ENCODE measurements around the gene XPR1.
"Not testable (repeated sequence)": the region's sequence is repeated elsewhere in the genome, so short reads cannot be mapped to it uniquely, and the experiment has no call there.

The XPR1 gene

DNA sequence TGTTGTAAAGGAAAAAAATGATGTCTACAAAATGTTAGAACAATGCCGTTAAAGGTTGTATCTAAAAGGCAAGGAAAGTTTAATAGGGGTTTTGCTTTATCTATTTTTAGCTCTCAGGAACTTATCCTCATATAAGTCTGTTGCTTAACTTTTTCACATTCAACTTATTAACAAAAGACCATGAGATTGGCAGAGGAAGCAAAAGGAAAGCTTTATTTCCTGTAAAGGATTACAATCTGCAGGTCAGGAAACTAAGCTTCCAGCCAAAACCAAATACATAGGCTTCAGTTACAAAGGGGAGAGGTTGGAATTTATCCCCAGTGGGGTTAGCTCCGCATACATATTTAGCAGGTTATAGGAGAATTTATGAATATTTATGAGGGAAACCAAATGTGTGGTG is 222.2 kb downstream of the XPR1 start:
- no peak for DNase-seq
- H3K4me3 ChIP-seq (ENCODE audit: low read depth, low read length), result no peak overlapping the region
- no peaks in the 10 kb centered on the region for H3K9me3 ChIP-seq (ENCODE audit: severe bottlenecking)
- TF ChIP-seq, protein P1, sequence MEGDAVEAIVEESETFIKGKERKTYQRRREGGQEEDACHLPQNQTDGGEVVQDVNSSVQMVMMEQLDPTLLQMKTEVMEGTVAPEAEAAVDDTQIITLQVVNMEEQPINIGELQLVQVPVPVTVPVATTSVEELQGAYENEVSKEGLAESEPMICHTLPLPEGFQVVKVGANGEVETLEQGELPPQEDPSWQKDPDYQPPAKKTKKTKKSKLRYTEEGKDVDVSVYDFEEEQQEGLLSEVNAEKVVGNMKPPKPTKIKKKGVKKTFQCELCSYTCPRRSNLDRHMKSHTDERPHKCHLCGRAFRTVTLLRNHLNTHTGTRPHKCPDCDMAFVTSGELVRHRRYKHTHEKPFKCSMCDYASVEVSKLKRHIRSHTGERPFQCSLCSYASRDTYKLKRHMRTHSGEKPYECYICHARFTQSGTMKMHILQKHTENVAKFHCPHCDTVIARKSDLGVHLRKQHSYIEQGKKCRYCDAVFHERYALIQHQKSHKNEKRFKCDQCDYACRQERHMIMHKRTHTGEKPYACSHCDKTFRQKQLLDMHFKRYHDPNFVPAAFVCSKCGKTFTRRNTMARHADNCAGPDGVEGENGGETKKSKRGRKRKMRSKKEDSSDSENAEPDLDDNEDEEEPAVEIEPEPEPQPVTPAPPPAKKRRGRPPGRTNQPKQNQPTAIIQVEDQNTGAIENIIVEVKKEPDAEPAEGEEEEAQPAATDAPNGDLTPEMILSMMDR (IDR thresholded peaks at IDR 0.05; ENCODE audit: low read depth, low read length), result no peak
- no peaks in the 10 kb centered on the region for H3K36me3 ChIP-seq
- no peak overlapping the region for H3K27ac ChIP-seq
- H3K27me3 ChIP-seq (ENCODE audit: insufficient read depth, low read depth, severe bottlenecking), result no peaks in the 10 kb centered on the region

DNA sequence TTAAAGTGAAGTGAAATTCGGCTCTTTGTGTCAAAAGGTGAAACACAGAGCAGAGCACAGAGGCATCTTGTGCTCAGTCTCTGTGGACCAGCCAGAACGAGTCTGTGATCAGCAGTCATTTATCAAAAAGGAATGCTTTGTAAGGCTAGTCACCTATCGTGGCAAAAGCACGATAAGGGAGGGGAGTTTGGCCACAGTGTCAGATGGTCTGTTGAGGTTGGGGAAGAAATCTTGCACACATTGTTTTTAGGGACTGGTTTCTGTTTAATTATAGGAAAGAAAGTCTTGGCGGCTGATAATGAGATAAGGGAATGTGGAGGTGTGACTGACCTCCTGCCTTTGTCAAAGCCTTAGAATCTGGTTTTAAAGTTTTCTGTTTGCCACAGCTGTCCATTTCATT is 222.6 kb downstream of the XPR1 start:
- TF ChIP-seq, protein P1 (IDR thresholded peaks at IDR 0.05; ENCODE audit: low read depth, low read length), result no peak
- no peak for DNase-seq

DNA sequence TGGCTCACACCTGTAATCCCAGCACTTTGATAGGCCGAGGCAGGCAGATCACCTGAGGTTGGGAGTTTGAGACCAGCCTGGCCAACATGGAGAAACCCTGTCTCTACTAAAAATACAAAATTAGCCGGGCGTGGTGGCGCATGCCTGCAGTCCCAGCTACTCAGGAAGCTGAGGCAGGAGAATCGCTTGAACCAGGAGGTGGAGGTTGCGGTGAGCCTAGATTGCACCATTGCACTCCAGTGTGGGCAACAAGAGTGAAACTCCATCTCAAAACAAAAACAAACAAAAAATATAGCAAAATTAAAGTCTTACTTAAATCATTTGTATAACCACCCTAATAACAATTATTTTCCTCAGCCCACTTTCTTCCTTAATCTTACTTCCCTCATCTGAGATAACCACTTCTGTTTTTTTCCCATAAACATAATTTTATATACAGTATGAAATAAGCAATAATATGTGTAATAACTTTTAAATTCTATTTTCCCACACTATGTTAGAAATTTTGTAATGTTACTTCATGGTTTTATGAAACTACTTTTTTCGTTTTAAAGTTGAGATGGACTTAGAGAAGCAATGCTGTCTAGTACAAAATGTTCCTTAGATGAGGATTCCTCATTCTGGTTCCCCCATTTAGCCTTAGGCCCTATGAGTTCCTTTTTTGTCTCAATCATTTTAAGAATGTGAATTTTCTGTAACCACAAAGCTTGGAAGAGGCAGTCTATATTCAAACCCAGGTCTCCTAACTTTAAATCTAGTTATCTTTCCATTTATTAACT is 226.3 kb downstream of the XPR1 start:
- H3K27ac ChIP-seq; H3K4me3 ChIP-seq (ENCODE audit: low read depth, low read length); H3K27me3 ChIP-seq (ENCODE audit: insufficient read depth, low read depth, severe bottlenecking); H3K36me3 ChIP-seq; H3K9me3 ChIP-seq (ENCODE audit: severe bottlenecking); DNase-seq: not testable (repeated sequence)

More for the DNA sequence above, 222.6 kb downstream of the XPR1 start:
- Histone ChIP-seq H3K36me3 (no peaks in the 10 kb centered on the region), H3K9me3 (ENCODE audit: severe bottlenecking) (no peaks in the 10 kb centered on the region), H3K4me3 (ENCODE audit: low read depth, low read length) (no peak overlapping the region), H3K27ac (no peak overlapping the region), H3K27me3 (ENCODE audit: insufficient read depth, low read depth, severe bottlenecking) (no peaks in the 10 kb centered on the region)

DNA sequence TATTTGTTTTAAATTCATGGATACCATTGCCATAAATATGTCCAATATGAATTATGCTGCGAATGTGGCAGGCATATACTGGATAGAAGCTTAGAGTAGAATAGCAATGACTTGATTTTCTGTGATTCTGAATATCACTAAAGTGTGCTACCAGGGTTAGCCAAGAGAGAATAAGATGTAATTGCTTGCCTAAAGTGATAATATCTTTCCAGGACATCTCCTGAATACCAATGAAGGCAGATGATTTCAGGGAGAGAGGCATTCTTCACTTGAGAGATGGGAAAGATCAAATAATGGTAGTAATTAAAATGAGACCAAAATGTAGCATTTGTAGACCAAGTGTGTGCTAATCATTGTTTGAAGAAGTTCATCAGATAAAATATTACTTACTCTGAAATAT is 227.5 kb downstream of the XPR1 start:
- H3K9me3 ChIP-seq (ENCODE audit: severe bottlenecking), result no peaks in the 10 kb centered on the region
- H3K27ac ChIP-seq, result no peak overlapping the region
- DNase-seq, result no peak
- TF ChIP-seq, protein P1 (IDR thresholded peaks at IDR 0.05; ENCODE audit: low read depth, low read length), result no peak
- no peak overlapping the region for H3K4me3 ChIP-seq (ENCODE audit: low read depth, low read length)
- no peaks in the 10 kb centered on the region for H3K27me3 ChIP-seq (ENCODE audit: insufficient read depth, low read depth, severe bottlenecking)
- no peaks in the 10 kb centered on the region for H3K36me3 ChIP-seq

DNA sequence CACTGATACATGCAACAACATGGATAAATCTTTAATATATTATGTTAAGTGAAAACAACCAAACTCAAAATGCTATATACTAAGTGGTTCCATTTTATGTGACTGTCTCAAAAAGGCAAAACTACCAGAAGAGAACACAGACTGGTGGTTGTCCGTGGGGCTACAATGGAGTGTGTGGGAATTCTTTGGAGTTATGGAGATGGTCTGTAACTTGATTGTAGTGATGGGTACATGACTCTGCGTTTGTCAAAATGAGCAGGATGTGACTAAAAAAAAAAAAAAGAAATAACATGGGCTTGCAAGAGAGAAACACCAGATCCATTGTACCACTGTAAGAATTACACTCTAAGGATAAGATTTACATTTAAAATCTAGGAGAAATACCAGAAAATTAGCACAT is 228.7 kb downstream of the XPR1 start:
- H3K9me3 ChIP-seq (ENCODE audit: severe bottlenecking), result no peaks in the 10 kb centered on the region
- no peak for DNase-seq
- no peaks in the 10 kb centered on the region for H3K27me3 ChIP-seq (ENCODE audit: insufficient read depth, low read depth, severe bottlenecking)
- no peak overlapping the region for H3K4me3 ChIP-seq (ENCODE audit: low read depth, low read length)
- H3K27ac ChIP-seq, result no peak overlapping the region
- TF ChIP-seq, protein P1 (IDR thresholded peaks at IDR 0.05; ENCODE audit: low read depth, low read length), result no peak
- no peaks in the 10 kb centered on the region for H3K36me3 ChIP-seq

DNA sequence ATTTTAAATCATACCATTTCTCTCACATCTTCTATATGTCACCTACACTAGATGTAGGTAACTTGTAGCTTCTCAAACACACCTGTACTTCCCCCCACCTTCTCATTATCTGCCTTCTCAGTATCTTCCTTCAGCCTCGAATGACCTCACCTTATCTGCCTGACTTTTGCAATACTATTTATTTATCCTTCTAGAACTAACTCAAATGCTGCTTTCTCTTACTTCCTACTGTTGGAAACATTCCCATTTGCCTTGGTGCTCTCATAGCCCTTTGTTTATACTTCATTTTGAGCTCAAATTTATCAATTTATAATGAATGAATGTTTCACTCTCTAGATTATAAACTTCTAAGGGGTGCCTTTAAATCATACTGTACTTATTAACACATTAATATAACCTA is 230.5 kb downstream of the XPR1 start:
- no peak for DNase-seq

More for the DNA sequence above, 230.5 kb downstream of the XPR1 start:
- TF ChIP-seq, protein P1 (IDR thresholded peaks at IDR 0.05; ENCODE audit: low read depth, low read length), result no peak
- no peak overlapping the region for H3K4me3 ChIP-seq (ENCODE audit: low read depth, low read length)
- no peaks in the 10 kb centered on the region for H3K36me3 ChIP-seq
- no peak overlapping the region for H3K27ac ChIP-seq
- no peaks in the 10 kb centered on the region for H3K9me3 ChIP-seq (ENCODE audit: severe bottlenecking)
- H3K27me3 ChIP-seq (ENCODE audit: insufficient read depth, low read depth, severe bottlenecking), result no peaks in the 10 kb centered on the region
